Stimulated activated naive CD8-positive, alpha-beta T cell treated with anti-CD3 and anti-CD28 coated beads, Interleukin-15, amount 100 ng/mL, for 72 hours (primary cell): ENCODE results near the gene DGCR2.

Source experiments
- ATAC-seq: fragments of 150-1000 bp; cut with Tn5 transposase; 2 replicates; pipeline ENCODE4 v1.10.0; 2021; ENCODE audit warnings: mild to moderate bottlenecking, moderate library complexity
- DNase-seq, 2 donors: peaks; one replicate each; pipeline ENCODE4 v3.0.0; 2021 to 2022
- H3K27ac Mint-ChIP-seq, 2 donors: one replicate each; pipeline ENCODE4 v1.8.0; 2022; ENCODE audit warnings: mild to moderate bottlenecking in 2 of 2, mixed read lengths in 2 of 2, moderate library complexity in 2 of 2
- H3K27me3 Mint-ChIP-seq: one replicate; pipeline ENCODE4 v1.8.0; 2022; ENCODE audit warnings: mixed read lengths
- H3K4me1 Mint-ChIP-seq: one replicate; pipeline ENCODE4 v1.8.0; 2022; ENCODE audit warnings: mild to moderate bottlenecking, mixed read lengths
- H3K4me3 Mint-ChIP-seq, 2 donors: one replicate each; pipeline ENCODE4 v1.8.0; 2022; ENCODE audit warnings: mild to moderate bottlenecking in 2 of 2, mixed read lengths in 2 of 2, moderate library complexity in 1 of 2
- H3K9me3 Mint-ChIP-seq, 2 donors: one replicate each; pipeline ENCODE4 v1.8.0; 2022; ENCODE audit warnings: mixed read lengths in 2 of 2

DGCR2 gene

DNA sequence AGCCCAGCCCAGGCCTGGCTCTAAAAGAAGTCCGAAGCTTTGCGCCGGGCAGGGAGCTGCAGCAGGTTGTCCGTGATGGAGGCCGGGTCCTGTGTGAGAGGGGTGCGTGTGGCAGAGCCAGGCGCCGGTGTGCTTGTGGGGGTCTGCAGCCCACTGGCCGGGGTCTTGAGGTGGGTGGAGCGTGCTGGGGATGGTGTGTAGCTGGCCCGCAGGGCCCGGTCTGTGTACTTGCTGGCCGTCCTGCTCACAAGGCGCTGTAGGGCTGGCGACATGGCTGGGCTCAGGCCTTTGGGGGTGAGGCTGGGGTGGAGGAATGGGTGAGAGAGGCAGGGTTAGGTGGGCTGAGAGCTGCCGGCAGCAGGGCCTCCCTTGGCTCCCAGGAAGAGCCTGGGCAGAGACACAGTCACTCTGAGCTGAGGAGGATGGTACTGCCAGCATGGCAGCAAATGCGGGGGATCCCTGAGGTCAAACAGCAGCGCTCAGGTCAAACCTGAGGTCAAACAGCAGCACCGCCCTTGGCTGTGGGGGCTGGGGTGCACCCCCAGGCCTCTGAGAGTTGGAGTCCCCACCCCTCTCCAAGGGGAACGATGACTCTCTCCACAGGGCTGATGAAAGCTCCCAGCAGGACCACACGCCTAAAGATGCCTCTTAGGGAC lies 12.1 kb upstream of the DGCR2 start:
- Mint-ChIP-seq H3K9me3 (no peaks in the 10 kb centered on the region), H3K4me1 (peaks cover 6% of the 10 kb centered on the region), H3K27ac (no peak overlapping the region), H3K27me3 (no peaks in the 10 kb centered on the region), H3K4me3 (no peak overlapping the region)
- DNase-seq (no peak), ATAC-seq (peak; percentile 19)

DNA sequence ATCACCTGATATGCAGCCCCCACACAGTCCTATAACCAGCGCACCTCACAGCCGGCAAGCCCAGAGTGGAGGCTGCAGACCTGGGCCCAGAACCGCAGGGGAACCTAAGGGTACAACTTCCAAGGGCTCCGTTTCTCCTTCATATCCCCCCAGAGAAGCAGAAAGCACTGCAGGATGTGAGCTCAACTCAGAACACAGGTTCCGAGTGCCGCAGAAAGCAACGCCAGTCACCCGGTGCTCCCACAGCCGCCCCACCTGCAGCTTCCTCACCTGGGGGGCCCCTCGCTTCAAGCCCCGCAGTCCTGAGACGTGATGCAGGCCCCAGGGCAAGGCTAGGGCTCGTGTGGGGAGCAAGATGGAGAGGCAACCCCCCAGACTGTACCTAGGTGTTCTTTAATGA lies 11.3 kb upstream of the DGCR2 start:
- peaks cover 6% of the 10 kb centered on the region for H3K4me1 Mint-ChIP-seq
- DNase-seq = no peak
- ATAC-seq = no peak
- no peaks in the 10 kb centered on the region for H3K27me3 Mint-ChIP-seq
- peak overlapping the region in 1 of 2 donors; percentile 96 for H3K27ac Mint-ChIP-seq
- no peaks in the 10 kb centered on the region for H3K9me3 Mint-ChIP-seq
- H3K4me3 Mint-ChIP-seq = no peak overlapping the region

DNA sequence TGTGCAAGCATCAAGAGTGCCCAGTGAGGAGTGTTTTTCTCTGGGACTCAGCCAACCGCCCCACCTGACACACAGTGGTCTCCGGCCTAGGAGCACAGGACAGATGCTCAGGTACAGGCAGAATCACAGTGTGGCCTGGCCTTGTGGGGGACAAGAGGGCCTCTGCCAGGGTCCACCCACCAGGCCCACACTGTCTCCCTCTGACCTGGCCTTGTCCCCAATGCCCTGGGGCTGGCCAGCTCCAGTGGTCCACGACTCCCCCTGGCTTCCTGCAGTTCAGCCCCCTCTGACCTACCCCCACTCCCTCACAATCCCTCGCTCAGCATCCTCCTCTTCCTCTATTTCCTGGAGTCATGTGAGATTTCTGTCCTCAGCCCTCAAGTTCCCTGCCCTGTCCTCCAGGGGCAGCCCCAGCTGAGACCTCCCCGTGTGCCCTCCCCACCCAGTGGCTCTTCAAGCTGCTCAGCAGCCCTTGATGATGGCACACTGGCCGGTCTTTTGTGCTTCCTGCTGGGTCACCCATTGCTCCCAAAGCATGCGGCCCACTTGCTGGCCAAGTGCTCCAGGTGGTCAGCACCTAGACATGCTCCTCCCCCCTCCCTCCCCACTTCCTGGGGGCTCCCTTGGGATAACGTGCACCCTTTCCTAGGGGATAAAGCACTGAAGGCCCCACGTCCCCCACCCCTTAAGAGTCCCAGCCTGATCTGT lies 10.6 kb upstream of the DGCR2 start:
- Mint-ChIP-seq H3K27me3 (no peaks in the 10 kb centered on the region), H3K4me3 (no peak overlapping the region), H3K9me3 (no peaks in the 10 kb centered on the region), H3K4me1 (peaks cover 6% of the 10 kb centered on the region), H3K27ac (peak overlapping the region; percentile 36 to 96)
- no peak for DNase-seq
- no peak for ATAC-seq

GRCh38 chr22:19132153-19132552 lies 9.9 kb upstream of the DGCR2 start:
- Mint-ChIP-seq H3K4me3 (no peak overlapping the region), H3K9me3 (no peaks in the 10 kb centered on the region), H3K27ac (no peak overlapping the region), H3K4me1 (peaks cover 6% of the 10 kb centered on the region), H3K27me3 (no peaks in the 10 kb centered on the region)
- ATAC-seq (no peak), DNase-seq (no peak)

DNA sequence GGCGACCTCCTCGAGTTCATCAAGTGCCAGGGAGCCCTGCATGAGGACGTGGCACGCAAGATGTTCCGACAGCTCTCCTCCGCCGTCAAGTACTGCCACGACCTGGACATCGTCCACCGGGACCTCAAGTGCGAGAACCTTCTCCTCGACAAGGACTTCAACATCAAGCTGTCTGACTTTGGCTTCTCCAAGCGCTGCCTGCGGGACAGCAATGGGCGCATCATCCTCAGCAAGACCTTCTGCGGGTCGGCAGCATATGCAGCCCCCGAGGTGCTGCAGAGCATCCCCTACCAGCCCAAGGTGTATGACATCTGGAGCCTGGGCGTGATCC lies 9.4 kb upstream of the DGCR2 start:
- peaks cover 2% of the 10 kb centered on the region for H3K4me1 Mint-ChIP-seq
- no peak overlapping the region for H3K27ac Mint-ChIP-seq
- no peaks in the 10 kb centered on the region for H3K27me3 Mint-ChIP-seq
- no peak overlapping the region for H3K4me3 Mint-ChIP-seq
- H3K9me3 Mint-ChIP-seq = no peaks in the 10 kb centered on the region
- DNase-seq (no peak), ATAC-seq (no peak)

- no peak within 1 kb of the TSS for H3K4me3 Mint-ChIP-seq
- H3K9me3 Mint-ChIP-seq = no peaks in the 10 kb centered on the region
- no peaks in the 10 kb centered on the region for H3K27me3 Mint-ChIP-seq
- ATAC-seq = no peak
- H3K27ac Mint-ChIP-seq = no peak within 1 kb of the TSS
- H3K4me1 Mint-ChIP-seq = no peaks in the 10 kb centered on the region
- DNase-seq = no peak
Measured at GRCh38 chr22:19130959-19131684, 8.9 kb upstream of the DGCR2 start, which contains the start of gene TSSK2. TSSK2 (plus strand) TSS chr22:19131308; CDS start chr22:19131400, 92 bp downstream.

- DNase-seq = no peak
- Mint-ChIP-seq H3K9me3 (no peaks in the 10 kb centered on the region), H3K27ac (no peak overlapping the region), H3K27me3 (no peaks in the 10 kb centered on the region), H3K4me3 (no peak overlapping the region), H3K4me1 (no peaks in the 10 kb centered on the region)
- ATAC-seq = no peak
Measured at GRCh38 chr22:19129871-19130270, 7.7 kb upstream of the DGCR2 start.

- Mint-ChIP-seq H3K4me3 (no peak overlapping the region), H3K27ac (peak overlapping the region; percentile 10 to 65), H3K27me3 (no peaks in the 10 kb centered on the region), H3K4me1 (no peaks in the 10 kb centered on the region), H3K9me3 (no peaks in the 10 kb centered on the region)
- ATAC-seq (no peak), DNase-seq (no peak)
Measured at GRCh38 chr22:19128946-19129727, 6.9 kb upstream of the DGCR2 start.

DNA sequence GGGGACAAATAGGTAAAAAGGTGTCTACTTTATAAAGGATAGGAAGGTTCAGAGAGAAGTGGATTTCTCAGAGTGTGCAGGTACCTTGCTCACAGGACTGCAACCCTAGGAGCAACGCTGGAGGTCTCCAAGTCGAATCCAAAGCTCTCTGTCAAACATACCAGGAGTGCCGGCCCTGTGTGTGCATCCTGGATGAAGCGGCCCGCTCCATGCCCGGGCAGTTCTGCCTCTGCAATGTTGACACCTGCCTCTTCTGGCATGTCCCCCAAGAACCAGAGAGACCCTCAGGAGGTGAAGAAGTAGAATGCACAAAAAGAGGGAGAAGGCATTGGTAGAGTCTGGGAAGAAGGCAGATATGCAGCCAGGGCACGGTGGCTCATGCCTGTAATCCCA lies 5.8 kb upstream of the DGCR2 start:
- H3K4me1 Mint-ChIP-seq = peaks cover 5% of the 10 kb centered on the region
- no peak for DNase-seq
- no peaks in the 10 kb centered on the region for H3K9me3 Mint-ChIP-seq
- no peak overlapping the region for H3K4me3 Mint-ChIP-seq
- no peak for ATAC-seq
- H3K27ac Mint-ChIP-seq = no peak overlapping the region
- no peaks in the 10 kb centered on the region for H3K27me3 Mint-ChIP-seq

GRCh38 chr22:19127329-19128008 lies 5.3 kb upstream of the DGCR2 start:
- Mint-ChIP-seq H3K9me3 (no peaks in the 10 kb centered on the region), H3K27me3 (no peaks in the 10 kb centered on the region), H3K4me3 (no peak overlapping the region), H3K4me1 (peaks cover 10% of the 10 kb centered on the region), H3K27ac (no peak overlapping the region)
- ATAC-seq = no peak
- DNase-seq = no peak

DNA sequence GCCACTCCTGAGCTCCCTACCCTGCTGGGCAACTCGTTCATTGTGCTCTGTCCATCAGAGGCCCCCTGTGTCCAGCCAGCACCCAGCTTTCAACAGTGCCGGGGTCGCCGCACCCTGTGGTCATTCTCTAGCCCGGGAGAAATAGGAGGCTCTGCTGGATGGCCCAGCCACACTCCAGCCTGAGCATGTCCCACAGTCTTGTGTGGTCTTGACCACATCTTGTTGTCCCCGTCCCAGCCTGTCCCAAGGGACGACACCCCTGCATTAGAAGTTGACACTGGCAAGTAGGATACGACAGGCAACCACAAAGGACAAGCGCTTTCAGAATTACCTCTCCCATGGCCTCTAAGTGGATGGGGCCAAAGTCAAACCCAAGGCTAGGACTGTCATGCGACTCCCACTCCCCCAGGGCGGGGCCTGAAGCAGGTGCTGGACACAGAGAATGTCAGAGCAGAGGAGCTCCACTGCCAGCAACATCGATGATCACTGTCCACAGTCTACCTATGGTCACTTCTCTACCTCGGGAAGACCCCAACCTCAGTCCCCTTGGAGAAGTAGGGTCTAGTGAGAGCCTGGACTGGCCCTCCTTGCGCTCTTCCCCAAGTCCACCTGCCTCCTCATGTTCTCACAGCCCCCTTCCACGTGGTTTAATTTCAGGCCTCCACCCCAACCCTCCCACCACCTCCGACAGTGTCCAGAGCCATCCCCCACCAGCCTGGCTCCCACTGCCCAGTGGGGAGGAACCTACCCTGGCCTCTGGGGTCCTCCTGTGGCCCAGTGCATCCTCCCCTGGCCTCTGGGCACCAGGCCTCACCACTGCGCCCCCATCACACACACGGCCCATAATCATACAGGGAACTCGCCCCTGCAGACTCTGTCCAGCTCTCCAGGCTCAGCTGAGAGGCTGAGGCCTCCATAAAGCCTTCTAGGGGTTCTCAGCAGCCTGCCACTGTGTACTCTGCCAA lies 4.4 kb upstream of the DGCR2 start:
- DNase-seq = no peak
- Mint-ChIP-seq H3K27me3 (no peaks in the 10 kb centered on the region), H3K27ac (no peak overlapping the region), H3K9me3 (no peaks in the 10 kb centered on the region), H3K4me1 (peaks cover 11% of the 10 kb centered on the region), H3K4me3 (no peak overlapping the region)
- ATAC-seq = no peak

DNA sequence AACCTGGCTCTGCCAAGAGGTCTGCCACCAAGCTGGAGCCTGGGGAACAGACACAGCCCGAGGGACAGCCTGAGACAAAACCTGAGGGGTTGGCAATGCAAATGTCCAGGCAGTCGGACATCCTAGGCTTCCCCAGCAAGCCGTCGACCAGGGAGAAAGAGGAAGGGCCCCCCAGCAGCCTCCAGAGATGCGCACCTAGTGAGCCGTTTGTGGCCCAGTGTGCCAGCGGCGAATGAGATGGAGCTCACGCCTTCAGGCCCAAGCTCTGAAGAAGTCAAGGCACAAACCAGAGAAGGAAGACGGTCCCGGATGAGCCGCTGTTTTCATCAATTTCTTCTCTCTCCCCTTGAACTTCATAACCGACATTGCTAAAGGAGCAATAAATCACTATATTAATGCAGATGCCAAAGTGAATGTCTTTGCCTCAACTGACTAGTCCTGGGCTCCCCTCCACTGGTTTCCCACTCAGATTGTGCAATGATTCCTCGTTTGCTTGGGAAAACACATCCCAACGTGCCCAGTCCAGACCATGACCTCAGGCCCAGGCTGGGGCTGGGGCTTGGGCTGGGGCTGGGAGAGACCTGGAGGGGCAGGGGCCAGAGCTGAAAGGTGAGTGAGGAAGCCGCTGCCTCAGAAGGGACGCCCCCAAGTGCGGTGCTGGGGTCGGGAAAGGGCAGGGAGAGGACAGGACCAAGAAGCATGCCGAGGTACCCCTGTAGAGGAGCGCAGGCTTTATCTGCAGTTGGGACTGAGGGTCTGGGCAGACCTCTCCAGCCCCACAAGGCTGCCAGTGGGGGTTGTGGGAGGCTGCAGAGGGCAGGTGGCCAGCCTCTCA lies 3.5 kb upstream of the DGCR2 start:
- no peaks in the 10 kb centered on the region for H3K27me3 Mint-ChIP-seq
- H3K27ac Mint-ChIP-seq = no peak overlapping the region
- no peaks in the 10 kb centered on the region for H3K9me3 Mint-ChIP-seq
- H3K4me1 Mint-ChIP-seq = peaks cover 20% of the 10 kb centered on the region
- no peak overlapping the region for H3K4me3 Mint-ChIP-seq
- ATAC-seq (no peak), DNase-seq (no peak)

DNA sequence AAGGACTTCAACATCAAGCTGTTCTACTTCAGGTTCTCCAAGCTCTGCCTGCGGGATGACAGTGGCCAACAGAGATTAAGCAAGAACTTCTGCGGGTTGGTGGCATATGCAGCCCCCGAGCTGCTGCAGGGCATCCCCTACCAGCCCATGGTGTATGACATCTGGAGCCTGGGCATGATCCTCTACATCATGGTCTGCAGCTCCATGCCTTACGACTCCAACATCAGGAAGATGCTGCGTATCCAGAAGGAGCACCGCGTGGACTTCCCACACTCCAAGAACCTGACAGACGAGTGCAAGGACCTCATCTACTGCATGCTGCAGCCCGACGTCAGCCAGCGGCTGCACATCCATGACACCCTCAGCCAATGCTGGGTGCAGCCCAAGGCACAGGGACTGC lies 2.8 kb upstream of the DGCR2 start:
- DNase-seq = no peak
- H3K4me1 Mint-ChIP-seq = peaks cover 27% of the 10 kb centered on the region
- ATAC-seq = no peak
- no peaks in the 10 kb centered on the region for H3K9me3 Mint-ChIP-seq
- H3K27me3 Mint-ChIP-seq = no peaks in the 10 kb centered on the region
- H3K4me3 Mint-ChIP-seq = no peak overlapping the region
- H3K27ac Mint-ChIP-seq = no peak overlapping the region

GRCh38 chr22:19124377-19124776 lies 2.2 kb upstream of the DGCR2 start:
- no peaks in the 10 kb centered on the region for H3K27me3 Mint-ChIP-seq
- ATAC-seq (no peak), DNase-seq (no peak)
- no peak overlapping the region for H3K27ac Mint-ChIP-seq
- H3K4me3 Mint-ChIP-seq = no peak overlapping the region
- no peaks in the 10 kb centered on the region for H3K9me3 Mint-ChIP-seq
- H3K4me1 Mint-ChIP-seq = peaks cover 33% of the 10 kb centered on the region
